ENCODE measurements around the gene RAB6B. TPM values are rescaled to one million over a fixed set of nuclear protein-coding genes. Genes with fewer than 3 reads are reported as not detected.

The RAB6B gene
- total RNA-seq, 1 donor from 2014 or later, result 11.0 TPM

DNA sequence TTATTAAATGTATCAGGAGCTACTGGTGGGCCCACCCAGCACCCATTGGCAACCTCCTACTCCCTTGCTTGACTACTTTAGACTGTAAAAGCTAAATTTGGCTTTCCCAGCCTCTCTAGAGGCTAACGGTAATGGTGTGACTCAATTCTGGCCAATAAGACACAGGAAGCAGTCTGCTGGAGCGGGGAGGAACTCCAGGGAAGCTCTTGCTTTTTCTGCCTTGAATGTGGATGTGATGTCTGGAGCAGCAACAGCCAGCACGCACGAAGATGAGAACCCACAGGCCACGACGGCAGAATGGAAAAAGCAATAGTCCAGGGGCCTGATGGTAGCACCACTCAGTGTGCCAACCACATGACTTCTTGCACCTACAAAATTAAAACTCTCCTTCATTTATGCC, 39.9 kb downstream of the RAB6B start:
- no peak for DNase-seq (ENCODE audit: low spot score in 2 of 2, unreplicated experiment in 2 of 2)
- H3K4me1 Mint-ChIP-seq, result no peaks in the 10 kb centered on the region
- peaks cover 6% of the 10 kb centered on the region for H3K9me3 Mint-ChIP-seq
- no peak overlapping the region for H3K27ac Mint-ChIP-seq
- H3K36me3 Mint-ChIP-seq, result no peaks in the 10 kb centered on the region
- no peak overlapping the region for H3K4me3 Mint-ChIP-seq
- TF ChIP-seq, protein P1, sequence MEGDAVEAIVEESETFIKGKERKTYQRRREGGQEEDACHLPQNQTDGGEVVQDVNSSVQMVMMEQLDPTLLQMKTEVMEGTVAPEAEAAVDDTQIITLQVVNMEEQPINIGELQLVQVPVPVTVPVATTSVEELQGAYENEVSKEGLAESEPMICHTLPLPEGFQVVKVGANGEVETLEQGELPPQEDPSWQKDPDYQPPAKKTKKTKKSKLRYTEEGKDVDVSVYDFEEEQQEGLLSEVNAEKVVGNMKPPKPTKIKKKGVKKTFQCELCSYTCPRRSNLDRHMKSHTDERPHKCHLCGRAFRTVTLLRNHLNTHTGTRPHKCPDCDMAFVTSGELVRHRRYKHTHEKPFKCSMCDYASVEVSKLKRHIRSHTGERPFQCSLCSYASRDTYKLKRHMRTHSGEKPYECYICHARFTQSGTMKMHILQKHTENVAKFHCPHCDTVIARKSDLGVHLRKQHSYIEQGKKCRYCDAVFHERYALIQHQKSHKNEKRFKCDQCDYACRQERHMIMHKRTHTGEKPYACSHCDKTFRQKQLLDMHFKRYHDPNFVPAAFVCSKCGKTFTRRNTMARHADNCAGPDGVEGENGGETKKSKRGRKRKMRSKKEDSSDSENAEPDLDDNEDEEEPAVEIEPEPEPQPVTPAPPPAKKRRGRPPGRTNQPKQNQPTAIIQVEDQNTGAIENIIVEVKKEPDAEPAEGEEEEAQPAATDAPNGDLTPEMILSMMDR (IDR thresholded peaks at IDR 0.05; ENCODE audit: unreplicated experiment), result no peak
- H3K27me3 Mint-ChIP-seq (ENCODE audit: low read depth), result no peaks in the 10 kb centered on the region

DNA sequence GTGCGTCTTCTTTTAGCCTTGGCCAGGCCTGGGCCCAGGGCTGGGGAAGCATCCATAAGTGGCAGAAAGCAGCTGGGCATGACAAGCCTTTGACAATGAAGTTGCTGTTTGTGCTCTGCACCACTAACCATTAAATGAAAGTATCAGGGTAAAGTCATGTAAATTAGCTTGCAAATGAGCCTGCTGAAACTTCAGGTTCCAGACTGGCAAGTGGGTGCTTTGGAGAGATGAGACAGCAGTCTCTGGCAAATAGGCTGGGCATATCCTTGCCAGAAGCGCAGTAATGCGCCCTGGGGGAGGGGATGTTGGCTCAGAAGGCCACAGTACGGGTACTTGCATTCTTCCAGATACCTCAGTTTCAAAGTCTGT, 40.7 kb downstream of the RAB6B start:
- Mint-ChIP-seq H3K4me3 (no peak overlapping the region), H3K36me3 (no peaks in the 10 kb centered on the region), H3K4me1 (no peaks in the 10 kb centered on the region), H3K9me3 (peaks cover 14% of the 10 kb centered on the region), H3K27me3 (ENCODE audit: low read depth) (no peaks in the 10 kb centered on the region), H3K27ac (no peak overlapping the region)
- TF ChIP-seq, protein P1 (IDR thresholded peaks at IDR 0.05; ENCODE audit: unreplicated experiment), result no peak
- DNase-seq (ENCODE audit: low spot score in 2 of 2, unreplicated experiment in 2 of 2), result no peak

DNA sequence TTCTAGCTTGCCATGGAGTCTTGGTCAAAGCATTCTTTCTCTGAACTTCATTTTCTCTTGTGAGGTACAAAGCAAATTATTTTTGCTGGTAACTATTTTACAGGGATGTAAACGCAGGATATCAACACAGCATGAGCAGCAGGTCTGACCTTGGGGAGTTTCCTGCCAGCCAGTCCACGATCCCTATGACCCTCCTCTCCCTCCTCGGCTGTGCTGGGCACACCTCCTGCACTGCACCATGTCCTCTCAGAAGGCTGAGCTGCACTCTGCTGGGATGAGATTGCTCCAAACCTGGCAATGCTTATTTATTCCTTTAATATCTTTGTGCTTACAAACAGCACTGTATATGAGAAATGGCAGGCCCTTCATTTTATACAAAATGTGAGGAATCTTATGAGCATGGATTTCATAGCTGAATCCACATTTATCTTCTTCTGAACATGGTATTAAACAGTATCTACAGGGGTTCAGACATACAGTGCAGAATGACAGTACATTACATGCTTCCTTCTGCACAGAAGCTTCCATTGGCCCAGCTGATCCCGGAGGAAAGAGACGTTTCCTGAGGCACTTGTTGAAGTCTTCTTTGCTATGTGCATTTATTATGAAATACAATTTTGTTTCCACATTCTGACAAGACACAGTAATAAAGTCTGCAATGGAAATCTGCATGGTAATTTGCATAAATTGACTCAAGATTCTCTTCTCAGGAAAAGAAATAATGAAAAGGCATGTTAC, 41.2 kb downstream of the RAB6B start:
- H3K4me3 Mint-ChIP-seq, result no peak overlapping the region
- no peaks in the 10 kb centered on the region for H3K36me3 Mint-ChIP-seq
- no peaks in the 10 kb centered on the region for H3K27me3 Mint-ChIP-seq (ENCODE audit: low read depth)
- no peak overlapping the region for H3K27ac Mint-ChIP-seq
- peaks cover 14% of the 10 kb centered on the region for H3K9me3 Mint-ChIP-seq
- TF ChIP-seq, protein P1 (IDR thresholded peaks at IDR 0.05; ENCODE audit: unreplicated experiment), result no peak
- DNase-seq (ENCODE audit: low spot score in 2 of 2, unreplicated experiment in 2 of 2), result no peak
- H3K4me1 Mint-ChIP-seq, result no peaks in the 10 kb centered on the region

DNA sequence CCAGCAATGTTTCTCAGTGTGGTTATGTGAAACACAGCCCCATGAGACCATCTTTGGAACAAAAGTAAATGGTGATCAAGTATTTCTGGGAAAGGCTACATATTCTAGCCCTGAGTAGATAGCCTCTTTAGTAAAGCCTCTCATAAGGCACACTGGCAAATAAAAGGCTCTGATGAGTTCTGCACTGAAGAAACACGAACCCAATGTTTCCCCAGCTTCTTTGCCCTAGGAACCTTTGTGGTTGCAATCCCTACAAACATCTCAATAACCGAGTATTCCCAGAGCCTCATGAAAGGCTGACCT, 41.8 kb downstream of the RAB6B start:
- Mint-ChIP-seq H3K4me1 (no peaks in the 10 kb centered on the region), H3K4me3 (no peak overlapping the region)

DNA sequence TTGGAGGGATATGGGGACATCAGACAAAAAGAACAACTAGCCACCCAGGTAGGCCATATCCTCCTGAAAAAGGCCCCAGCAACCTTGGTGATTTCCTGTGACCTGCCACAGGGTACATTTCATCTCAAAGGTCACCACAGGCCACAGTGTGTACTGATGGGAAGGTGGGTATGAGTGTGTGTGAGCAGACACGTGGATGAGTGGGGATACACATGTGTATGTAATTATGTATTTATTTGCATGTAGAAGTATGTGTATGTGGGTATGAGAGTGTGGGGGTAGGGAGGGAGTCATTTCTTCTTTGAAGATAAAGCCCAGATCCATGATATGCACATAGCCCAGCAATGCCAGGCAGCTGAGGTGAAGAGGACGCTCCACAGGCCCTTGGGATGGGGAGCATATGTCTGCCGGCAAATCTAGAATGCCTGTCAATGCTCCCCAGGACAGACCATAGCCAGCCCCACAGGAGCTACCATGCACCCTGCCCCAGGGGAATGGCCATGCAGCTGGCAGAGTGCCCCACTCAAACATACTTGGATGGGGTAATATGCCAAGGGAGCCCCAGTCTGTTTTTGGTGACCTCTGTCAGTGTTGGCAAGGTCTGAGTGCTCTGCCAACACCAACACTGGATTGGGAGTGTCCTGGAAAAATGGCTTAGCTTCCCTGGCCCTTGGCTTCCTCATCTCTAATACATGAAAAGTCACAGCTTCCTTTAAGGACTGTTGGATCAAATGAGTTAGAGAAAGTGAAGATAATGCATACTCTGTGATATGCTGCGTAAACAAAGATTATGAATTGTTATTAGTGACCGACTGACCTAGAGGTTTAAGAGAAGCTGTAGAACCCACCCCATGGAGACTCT, 42.4 kb downstream of the RAB6B start:
- no peaks in the 10 kb centered on the region for H3K36me3 Mint-ChIP-seq
- no peaks in the 10 kb centered on the region for H3K4me1 Mint-ChIP-seq
- peaks cover 14% of the 10 kb centered on the region for H3K9me3 Mint-ChIP-seq
- H3K4me3 Mint-ChIP-seq, result no peak overlapping the region
- TF ChIP-seq, protein P1 (IDR thresholded peaks at IDR 0.05; ENCODE audit: unreplicated experiment), result no peak
- DNase-seq (ENCODE audit: low spot score in 2 of 2, unreplicated experiment in 2 of 2), result no peak
- H3K27me3 Mint-ChIP-seq (ENCODE audit: low read depth), result no peaks in the 10 kb centered on the region
- H3K27ac Mint-ChIP-seq, result no peak overlapping the region

More for the DNA sequence above, 41.8 kb downstream of the RAB6B start:
- no peak overlapping the region for H3K27ac Mint-ChIP-seq
- H3K9me3 Mint-ChIP-seq, result peaks cover 14% of the 10 kb centered on the region
- no peak for DNase-seq (ENCODE audit: low spot score in 2 of 2, unreplicated experiment in 2 of 2)
- no peaks in the 10 kb centered on the region for H3K36me3 Mint-ChIP-seq
- no peaks in the 10 kb centered on the region for H3K27me3 Mint-ChIP-seq (ENCODE audit: low read depth)
- TF ChIP-seq, protein P1 (IDR thresholded peaks at IDR 0.05; ENCODE audit: unreplicated experiment), result no peak
